ENCODE data around the gene CHN2. TPM values are rescaled to one million over a fixed set of nuclear protein-coding genes. Genes with fewer than 3 reads are reported as not detected.

The CHN2 gene
- total RNA-seq, 1 donor from 2014 or later = 6.6 TPM

DNA sequence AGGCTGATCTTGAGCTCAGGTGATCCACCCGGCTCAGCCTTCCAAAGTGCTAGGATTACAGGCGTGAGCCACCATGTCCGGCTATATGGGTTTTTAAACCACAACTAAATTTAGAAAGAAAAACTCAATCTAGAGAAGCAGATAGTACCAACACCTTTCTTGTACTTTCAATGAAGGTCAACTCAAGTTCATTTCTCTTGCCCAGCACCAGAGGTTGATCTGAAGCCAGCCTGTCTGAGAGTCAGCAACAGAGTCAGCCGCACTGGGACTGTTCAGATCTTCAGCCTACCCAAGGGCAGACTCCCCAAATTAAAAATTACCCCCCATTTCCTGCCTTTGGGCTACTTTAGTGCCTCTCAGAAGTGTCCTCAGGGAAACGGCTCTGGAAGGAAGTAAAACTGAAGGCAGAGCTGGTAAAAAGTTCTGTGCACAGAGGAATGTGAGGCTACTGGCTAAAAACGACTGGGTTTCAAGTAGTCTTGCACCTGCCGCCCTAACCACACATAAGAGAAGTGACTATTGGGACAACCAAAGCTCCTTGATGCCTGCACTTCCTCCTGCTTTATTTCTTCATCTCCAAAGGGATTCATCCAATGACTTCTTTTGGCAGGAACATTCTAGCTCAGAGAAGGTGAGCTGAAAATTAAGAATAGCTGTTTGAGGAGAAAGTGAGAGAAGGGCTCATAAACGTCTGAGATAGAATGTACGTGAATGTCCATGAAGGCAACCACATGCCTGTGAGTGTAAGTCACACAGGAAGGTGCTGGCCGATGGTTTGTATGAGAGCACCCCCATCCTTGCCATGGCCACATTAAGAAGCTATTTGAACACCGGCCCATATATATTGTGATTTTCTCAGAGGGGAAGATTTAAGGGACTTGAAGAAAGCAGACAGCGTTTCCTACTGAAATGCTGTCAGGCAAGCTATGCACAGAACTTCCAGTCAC, 226.7 kb downstream of the CHN2 start:
- Histone ChIP-seq H3F3A (ENCODE audit: low read depth) (no peaks in the 10 kb centered on the region), H3K36me3 (no peaks in the 10 kb centered on the region), H3K4me3 (no peak overlapping the region), H3K27me3 (no peaks in the 10 kb centered on the region), H3K79me2 (ENCODE audit: low read depth) (no peaks in the 10 kb centered on the region), H3K4me1 (no peaks in the 10 kb centered on the region), H3K27ac (no peak overlapping the region), H2AFZ (replicated peaks) (no peak overlapping the region), H3K4me2 (no peak overlapping the region), H4K20me1 (ENCODE audit: low read depth) (no peaks in the 10 kb centered on the region), H3K9ac (no peak overlapping the region), H3K9me3 (ENCODE audit: low read depth) (no peaks in the 10 kb centered on the region)
- no peaks in the 10 kb centered on the region for H3K9me3 Mint-ChIP-seq
- no peak for DNase-seq (ENCODE audit: low spot score)
- H3K4me1 Mint-ChIP-seq = no peaks in the 10 kb centered on the region
- peaks cover 2% of the 10 kb centered on the region for H3K27me3 Mint-ChIP-seq (ENCODE audit: insufficient read depth, low read depth)
- no peak overlapping the region for H3K4me3 Mint-ChIP-seq
- no peaks in the 10 kb centered on the region for H3K36me3 Mint-ChIP-seq
- no peak overlapping the region for H3K27ac Mint-ChIP-seq
- TF ChIP-seq, protein P1, sequence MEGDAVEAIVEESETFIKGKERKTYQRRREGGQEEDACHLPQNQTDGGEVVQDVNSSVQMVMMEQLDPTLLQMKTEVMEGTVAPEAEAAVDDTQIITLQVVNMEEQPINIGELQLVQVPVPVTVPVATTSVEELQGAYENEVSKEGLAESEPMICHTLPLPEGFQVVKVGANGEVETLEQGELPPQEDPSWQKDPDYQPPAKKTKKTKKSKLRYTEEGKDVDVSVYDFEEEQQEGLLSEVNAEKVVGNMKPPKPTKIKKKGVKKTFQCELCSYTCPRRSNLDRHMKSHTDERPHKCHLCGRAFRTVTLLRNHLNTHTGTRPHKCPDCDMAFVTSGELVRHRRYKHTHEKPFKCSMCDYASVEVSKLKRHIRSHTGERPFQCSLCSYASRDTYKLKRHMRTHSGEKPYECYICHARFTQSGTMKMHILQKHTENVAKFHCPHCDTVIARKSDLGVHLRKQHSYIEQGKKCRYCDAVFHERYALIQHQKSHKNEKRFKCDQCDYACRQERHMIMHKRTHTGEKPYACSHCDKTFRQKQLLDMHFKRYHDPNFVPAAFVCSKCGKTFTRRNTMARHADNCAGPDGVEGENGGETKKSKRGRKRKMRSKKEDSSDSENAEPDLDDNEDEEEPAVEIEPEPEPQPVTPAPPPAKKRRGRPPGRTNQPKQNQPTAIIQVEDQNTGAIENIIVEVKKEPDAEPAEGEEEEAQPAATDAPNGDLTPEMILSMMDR (IDR thresholded peaks at IDR 0.05) = no peak
- TF ChIP-seq EZH2 (IDR thresholded peaks at IDR 0.05) (no peak), EZH2phosphoT487 (IDR thresholded peaks at IDR 0.05) (no peak)

GRCh38 chr7:29422829-29423228, 228.3 kb downstream of the CHN2 start:
- Histone ChIP-seq H3K27me3 (no peaks in the 10 kb centered on the region), H2AFZ (replicated peaks) (no peak overlapping the region), H3K4me3 (no peak overlapping the region), H3K79me2 (ENCODE audit: low read depth) (no peaks in the 10 kb centered on the region), H3K9me3 (ENCODE audit: low read depth) (no peaks in the 10 kb centered on the region), H3K36me3 (no peaks in the 10 kb centered on the region), H3K9ac (no peak overlapping the region), H3K27ac (no peak overlapping the region), H3F3A (ENCODE audit: low read depth) (no peaks in the 10 kb centered on the region), H3K4me2 (no peak overlapping the region), H3K4me1 (no peaks in the 10 kb centered on the region), H4K20me1 (ENCODE audit: low read depth) (no peaks in the 10 kb centered on the region)
- DNase-seq (ENCODE audit: low spot score) = no peak
- Mint-ChIP-seq H3K27ac (no peak overlapping the region), H3K9me3 (no peaks in the 10 kb centered on the region), H3K4me1 (no peaks in the 10 kb centered on the region), H3K27me3 (ENCODE audit: insufficient read depth, low read depth) (peaks cover 2% of the 10 kb centered on the region), H3K4me3 (no peak overlapping the region), H3K36me3 (no peaks in the 10 kb centered on the region)
- no peak for TF ChIP-seq EZH2phosphoT487 (IDR thresholded peaks at IDR 0.05)
- TF ChIP-seq, protein P1 (IDR thresholded peaks at IDR 0.05) = no peak
- TF ChIP-seq EZH2 (IDR thresholded peaks at IDR 0.05) = no peak

DNA sequence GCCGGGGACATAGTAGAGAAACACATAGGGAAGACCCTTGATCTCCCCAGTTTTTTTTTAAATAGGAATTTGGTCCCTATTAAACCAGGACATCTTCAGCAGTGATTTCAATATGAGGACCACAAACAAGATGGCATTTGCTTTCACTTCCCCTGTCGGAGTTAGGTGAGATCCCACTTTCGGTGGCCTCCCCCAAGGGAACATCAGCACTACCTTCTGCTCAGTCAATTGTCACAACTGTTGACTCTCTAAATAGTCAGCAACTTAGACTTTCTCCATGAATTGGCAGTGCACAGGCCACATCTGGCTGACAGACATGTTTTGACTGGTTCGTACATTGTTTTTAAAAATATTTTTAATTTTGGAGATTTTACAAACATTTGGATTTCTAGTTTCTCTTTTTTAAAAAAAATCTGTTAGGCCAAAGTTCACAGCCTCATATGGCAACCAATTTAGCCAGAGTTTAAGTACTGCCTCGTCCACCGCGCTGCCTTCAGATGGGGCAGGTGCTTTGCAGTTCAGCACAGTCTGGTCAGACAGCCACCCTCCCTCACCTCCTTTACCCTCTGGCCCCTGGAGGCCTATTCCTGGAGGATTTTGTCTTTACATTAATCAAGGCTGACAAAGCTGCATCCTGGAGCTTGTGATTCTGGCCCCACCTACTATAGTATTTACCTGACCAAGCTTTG, 229.9 kb downstream of the CHN2 start:
- no peaks in the 10 kb centered on the region for H3K4me1 ChIP-seq
- H3K27ac Mint-ChIP-seq = no peak overlapping the region
- H3K9me3 Mint-ChIP-seq = no peaks in the 10 kb centered on the region
- no peak overlapping the region for H3K4me3 ChIP-seq
- H2AFZ ChIP-seq (replicated peaks) = no peak overlapping the region
- H3K79me2 ChIP-seq (ENCODE audit: low read depth) = no peaks in the 10 kb centered on the region
- no peak for DNase-seq (ENCODE audit: low spot score)
- no peak overlapping the region for H3K9ac ChIP-seq
- no peaks in the 10 kb centered on the region for H4K20me1 ChIP-seq (ENCODE audit: low read depth)
- H3K27me3 ChIP-seq = no peaks in the 10 kb centered on the region
- no peaks in the 10 kb centered on the region for H3K36me3 ChIP-seq
- H3K27me3 Mint-ChIP-seq (ENCODE audit: insufficient read depth, low read depth) = peaks cover 2% of the 10 kb centered on the region
- no peak overlapping the region for H3K27ac ChIP-seq
- TF ChIP-seq, protein P1 (IDR thresholded peaks at IDR 0.05) = no peak
- TF ChIP-seq EZH2phosphoT487 (IDR thresholded peaks at IDR 0.05) = no peak
- no peak for TF ChIP-seq EZH2 (IDR thresholded peaks at IDR 0.05)
- no peak overlapping the region for H3K4me3 Mint-ChIP-seq
- H3K4me1 Mint-ChIP-seq = no peaks in the 10 kb centered on the region
- H3K4me2 ChIP-seq = no peak overlapping the region
- no peaks in the 10 kb centered on the region for H3K36me3 Mint-ChIP-seq
- H3F3A ChIP-seq (ENCODE audit: low read depth) = no peaks in the 10 kb centered on the region
- H3K9me3 ChIP-seq (ENCODE audit: low read depth) = no peaks in the 10 kb centered on the region
